ENCODE measurements around the gene LRRC59.

The LRRC59 gene

DNA sequence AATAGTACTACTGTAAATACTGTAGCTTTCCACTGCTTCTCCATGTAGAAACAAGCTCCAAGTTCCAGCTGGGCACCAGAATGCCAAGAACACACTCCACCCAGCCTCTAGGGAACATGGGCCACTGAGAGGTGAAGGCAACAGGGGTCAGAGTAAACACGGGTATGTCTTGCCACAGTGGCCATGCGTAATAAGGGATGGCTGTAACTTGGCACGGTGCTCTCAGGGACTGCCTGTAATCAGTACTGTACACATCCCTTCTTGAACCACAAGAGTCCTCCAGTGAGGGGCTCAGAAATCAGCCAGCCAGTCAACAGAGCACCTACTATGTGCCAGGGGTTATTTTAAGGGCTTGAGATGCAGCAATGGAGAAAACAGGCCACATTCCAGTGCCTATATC is 10.8 kb downstream of the LRRC59 start:
- no peak for DNase-seq (ENCODE audit: low read depth)

- no peak for DNase-seq (ENCODE audit: low read depth)
These were observed 14.4 kb downstream of the LRRC59 start for GRCh38 chr17:50382931-50383330.

- no peak for DNase-seq (ENCODE audit: low read depth)
These were observed 15.4 kb downstream of the LRRC59 start for GRCh38 chr17:50381920-50382319.

DNA sequence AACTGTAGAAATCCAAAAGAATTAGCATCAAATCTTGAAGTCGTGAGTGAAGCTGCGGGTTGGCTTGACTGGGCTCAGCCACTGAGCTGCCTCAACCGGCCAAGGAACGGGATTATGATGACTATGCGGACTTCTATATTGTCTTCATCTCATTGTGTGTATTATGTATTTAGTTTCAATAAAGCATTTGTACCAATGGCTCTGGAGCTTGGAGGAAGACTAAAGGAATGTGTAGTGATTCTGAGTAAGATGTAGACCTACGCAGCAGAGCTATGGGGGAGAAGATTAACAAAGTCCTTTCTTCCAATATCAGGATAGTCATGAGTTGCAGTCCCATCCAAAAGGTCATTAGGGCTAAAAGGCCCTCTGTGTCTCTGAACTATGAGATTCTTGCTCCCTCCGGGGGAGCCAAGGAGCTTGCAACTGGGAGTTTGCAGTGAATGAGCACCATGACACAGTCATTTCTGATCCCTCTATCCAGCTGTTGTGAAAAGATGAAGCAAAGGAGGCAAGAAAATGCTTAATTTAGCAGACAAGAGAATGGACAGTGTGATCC is 16.0 kb downstream of the LRRC59 start:
- no peak for DNase-seq (ENCODE audit: low read depth)

- DNase-seq (ENCODE audit: low read depth) = no peak
These were observed 16.7 kb downstream of the LRRC59 start for GRCh38 chr17:50380369-50381259.

DNA sequence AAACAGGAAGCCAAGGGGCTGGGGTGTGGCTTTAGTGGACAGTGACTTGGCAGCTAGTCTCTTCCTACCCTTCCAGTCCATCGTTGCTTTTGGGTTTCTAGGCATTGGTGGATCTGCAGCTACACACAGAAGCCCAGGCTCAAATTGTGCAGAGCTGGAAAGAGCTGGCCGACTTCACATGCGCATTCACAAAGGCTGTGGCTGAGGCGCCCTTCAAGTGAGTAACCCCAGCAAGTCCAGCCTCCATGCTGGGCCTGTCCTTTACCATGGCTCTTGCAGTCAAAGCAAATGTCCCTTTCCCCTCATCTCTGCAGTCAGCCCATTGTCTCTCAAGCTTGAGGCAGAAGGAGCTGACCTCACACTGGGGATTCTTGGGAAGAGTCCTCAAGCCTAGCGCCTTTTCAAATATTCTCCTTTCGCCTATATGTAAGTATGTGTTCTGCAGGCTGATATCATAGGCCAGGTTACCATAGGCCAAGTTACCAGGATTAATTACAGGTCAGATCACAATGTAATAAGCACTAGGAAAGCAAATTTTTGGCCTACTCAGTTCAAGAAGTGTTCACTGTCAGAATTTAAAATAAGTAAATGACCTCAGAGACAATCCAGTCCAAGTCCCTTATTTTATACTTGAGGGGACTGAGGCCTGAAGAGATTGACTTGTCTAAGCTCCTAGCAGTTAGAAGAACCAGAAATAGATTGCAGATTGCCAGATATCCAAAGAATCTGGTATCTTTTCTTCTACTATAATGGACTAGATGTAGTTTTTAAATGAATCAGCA is 17.8 kb downstream of the LRRC59 start:
- DNase-seq (ENCODE audit: low read depth) = no peak

GRCh38 chr17:50375858-50376538 is 21.3 kb downstream of the LRRC59 start:
- no peak for DNase-seq (ENCODE audit: low read depth)

DNA sequence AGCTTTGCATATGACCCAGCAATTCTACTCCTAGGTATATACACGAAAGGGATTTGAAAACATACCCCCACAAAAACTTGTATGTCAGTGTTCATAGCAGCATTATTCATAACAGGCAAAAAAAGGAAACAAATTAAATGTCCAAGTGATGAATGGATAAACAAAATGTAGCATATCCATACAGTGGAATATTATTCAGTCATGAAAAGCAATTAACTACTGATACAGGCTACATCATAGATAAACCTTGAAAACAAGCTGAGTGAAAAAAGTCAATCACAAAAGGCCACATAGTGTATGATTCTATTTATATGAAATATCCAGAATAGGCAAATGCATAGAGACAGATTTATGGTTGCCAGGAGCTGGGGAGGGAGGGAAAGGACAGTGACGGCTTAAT is 23.6 kb downstream of the LRRC59 start:
- DNase-seq (ENCODE audit: low read depth) = no peak

DNA sequence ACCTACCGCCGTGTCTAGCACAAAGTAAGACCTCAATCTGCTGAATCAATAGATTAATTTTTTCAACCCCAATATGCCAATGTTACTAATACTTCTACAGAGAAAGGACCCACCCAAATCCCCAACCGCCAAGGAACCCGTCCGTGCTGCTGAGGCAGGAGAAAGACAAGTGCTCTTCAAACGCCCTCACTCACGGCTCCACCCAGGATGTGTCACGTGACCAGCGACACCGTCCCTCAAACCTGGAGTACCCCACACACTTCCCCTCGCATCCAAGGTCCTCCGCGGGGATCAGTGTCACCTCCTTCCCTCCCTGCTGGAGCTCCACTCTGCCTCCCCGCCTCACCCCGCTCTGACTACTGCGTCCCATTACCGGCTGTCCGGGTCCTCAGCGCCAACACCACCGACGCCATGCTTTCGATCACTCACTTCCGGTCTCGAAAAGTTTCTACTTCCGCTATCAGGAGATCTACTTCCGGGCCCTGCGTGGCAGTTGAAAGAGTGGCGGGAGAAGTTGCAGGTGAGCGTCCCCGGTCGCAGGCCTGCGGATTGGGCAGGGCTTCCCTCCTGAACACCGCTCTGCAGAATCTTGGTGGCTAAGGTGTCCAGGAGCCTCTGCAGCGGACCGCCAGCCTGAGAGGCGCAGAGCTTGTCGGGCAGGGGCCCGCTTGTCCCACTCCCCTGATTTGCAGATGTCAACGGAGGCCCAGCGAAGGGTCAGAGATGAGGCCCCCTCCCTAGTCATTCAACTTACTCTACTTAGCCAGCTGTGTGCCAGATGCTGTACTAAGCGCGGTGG is 24.4 kb downstream of the LRRC59 start, which contains the start of the genes EME1 and MRPL27:
Gene EME1, plus strand, starts transcription at position 472 of the 799 bp plus-strand sequence. CDS start 1,980 bp downstream, outside the sequence.
Gene MRPL27, minus strand, starts transcription at position 427 of the 799 bp plus-strand sequence. Its CDS starts 14 bp downstream, at position 413.
- DNase-seq (ENCODE audit: low read depth) = peak; percentile 74

DNA sequence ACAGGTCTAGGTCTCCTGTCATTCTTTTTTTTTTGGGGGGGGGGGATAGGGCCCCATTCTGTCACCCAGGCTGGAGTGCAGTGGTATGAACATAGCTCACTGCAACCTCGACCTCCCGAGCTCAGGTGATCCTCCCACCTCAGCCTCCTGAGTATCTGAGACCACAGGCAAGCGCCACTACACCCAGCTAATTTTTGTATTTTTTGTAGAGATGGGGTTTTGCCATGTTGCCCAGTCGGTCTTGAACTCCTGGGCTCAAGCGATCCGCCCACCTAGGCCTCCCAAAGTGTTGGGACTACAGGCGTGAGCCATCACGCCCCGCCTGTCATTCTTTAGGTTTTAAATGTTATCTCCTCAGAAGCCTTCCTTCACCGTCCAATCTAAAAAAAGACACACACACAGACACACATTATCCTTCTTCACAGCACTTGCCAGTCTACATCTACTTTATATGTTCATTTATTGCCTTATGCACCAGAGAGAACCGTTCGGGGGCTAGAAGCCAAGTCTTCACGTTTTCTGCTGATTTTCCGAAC is 25.0 kb downstream of the LRRC59 start:
- no peak for DNase-seq (ENCODE audit: low read depth)

DNA sequence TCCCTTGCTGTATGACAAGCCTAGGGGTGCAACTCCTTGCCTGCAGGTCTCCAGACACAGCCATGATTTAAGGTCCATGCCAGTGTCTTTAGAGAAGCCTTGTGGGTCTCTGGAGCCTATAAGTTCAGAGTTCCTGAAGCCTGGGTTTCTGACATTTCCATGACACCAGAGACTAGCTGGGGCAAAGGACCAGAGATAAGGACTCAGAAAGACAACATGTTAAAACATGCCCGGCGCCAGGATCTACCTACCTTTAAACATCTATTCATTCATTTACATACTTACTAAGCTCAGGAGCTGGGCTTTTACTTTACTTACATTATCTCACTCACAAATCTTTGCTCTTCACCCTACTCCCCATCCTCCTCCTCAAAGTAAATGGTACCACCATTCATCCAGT is 25.8 kb downstream of the LRRC59 start:
- no peak for DNase-seq (ENCODE audit: low read depth)

- no peak for DNase-seq (ENCODE audit: low read depth)
These were observed 27.3 kb downstream of the LRRC59 start for GRCh38 chr17:50370052-50370451.

- no peak for DNase-seq (ENCODE audit: low read depth)
These were observed 29.9 kb downstream of the LRRC59 start for GRCh38 chr17:50367401-50367800.

DNA sequence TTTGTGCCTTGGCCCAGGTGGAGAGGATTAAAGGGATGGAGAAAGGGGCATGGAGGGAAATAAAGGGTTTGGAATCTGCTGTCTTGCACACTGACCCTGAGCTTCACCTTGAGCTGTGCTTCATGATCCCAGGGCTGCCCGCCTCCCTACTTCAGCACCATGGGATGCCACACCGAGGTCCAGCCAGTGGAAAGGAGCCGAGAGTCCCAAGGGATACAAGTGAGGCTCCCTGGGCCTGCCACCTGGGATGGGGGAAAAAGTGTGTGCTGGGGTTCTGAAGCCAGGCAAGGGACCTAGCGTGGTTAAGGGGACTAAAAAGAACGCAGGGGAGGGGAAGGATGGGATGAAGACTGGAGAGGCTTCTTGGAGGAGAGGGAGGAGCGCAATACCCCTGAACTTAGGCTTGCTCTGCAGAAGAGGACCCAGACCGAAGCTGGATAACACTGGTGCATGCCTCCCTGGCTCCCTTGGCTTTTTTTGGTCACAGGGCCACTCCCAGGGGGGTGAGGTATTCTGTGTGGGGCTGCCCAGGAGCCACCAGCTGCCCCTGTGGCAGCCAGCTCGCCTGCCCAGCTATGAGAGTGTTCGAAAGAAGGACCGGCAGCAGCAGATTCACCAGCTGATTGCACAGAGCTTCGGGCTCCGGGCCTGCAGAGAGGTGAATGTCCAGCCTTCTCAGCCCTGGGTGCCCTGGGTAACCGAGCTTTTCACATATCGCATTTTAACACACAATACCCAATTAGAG is 31.5 kb downstream of the LRRC59 start:
- DNase-seq (ENCODE audit: low read depth) = no peak

- DNase-seq (ENCODE audit: low read depth) = no peak
These were observed 32.2 kb downstream of the LRRC59 start for GRCh38 chr17:50365165-50365564.

DNA sequence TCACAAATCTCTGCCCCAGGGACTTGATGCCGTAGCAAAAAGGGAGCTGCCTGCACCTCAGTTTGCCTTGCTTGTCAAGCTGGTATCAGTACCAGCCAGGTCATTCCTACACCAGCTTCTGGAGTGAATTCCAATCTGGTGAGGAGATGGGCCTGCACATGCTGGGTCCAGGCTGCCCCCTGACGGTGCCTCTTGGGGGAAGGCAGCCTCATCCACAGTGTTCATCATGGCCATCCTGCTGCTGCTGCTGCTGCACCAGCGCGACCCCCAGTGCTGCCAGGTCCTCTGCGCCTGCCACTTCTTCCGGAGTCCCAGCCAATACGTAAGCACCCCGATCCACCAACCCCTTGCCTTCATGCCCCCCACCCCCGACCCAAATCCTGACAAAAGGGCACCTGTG is 32.6 kb downstream of the LRRC59 start:
- no peak for DNase-seq (ENCODE audit: low read depth)

DNA sequence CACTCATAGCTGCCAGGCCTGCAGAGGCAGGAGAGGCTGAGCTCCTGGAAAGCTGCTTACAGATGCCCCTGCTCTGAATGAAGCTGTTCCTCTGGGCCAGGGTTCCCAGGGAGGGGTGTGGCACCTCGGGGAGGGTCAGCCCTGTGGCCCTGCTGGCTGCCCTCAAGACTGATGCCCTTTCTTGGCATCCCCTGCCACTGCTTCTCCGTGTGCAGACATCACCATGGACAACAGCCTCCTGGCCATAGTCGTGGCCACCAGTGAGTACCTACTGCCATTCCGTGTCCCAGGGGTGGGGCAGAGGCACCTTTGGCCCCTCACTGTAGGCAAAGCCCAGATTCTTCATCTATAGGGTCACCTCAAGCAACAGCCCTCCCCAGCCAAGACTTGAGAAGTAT is 33.3 kb downstream of the LRRC59 start:
- no peak for DNase-seq (ENCODE audit: low read depth)

- no peak for DNase-seq (ENCODE audit: low read depth)
These were observed 33.9 kb downstream of the LRRC59 start for GRCh38 chr17:50363217-50364060.

- DNase-seq (ENCODE audit: low read depth) = no peak
These were observed 34.7 kb downstream of the LRRC59 start for GRCh38 chr17:50362661-50363060.
